ENCODE data around the gene EPG5. TPM values are rescaled to one million over a fixed set of nuclear protein-coding genes. Genes with fewer than 3 reads are reported as not detected.
"Not testable (repeated sequence)": the region's sequence is repeated elsewhere in the genome, so short reads cannot be mapped to it uniquely, and the experiment has no call there.

The EPG5 gene
- total and polyA plus RNA-seq, 10 of the 15 experiments (the other 5 are each of a cell fraction or from before 2014, with no cell fraction given) = 1.9 to 27.7 (median 9.0) TPM

DNA sequence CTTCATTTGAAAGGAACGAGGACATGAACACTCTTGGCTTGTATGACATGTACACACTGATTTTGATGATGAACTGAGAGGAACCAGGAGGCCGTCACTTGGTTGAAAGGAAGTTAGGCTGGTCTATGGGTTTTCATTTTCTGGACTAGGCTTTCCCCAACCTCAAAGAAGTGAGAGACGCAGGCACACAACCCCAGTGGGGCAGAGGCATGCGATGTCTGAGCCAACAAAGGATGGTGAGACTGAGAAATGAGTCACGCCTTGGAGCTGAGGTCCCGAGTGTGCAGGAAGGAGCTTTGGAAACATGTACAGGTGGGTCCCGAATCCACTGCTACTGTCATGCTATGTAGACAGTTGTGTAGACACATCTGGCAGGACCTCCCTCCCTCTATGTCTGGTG lies 117.6 kb downstream of the EPG5 start (continued):
- TF ChIP-seq PML (IDR thresholded peaks at IDR 0.05; ENCODE audit: low read length) (no peak), CREB1 (IDR thresholded peaks at IDR 0.05; ENCODE audit: low read depth) (no peak)

DNA sequence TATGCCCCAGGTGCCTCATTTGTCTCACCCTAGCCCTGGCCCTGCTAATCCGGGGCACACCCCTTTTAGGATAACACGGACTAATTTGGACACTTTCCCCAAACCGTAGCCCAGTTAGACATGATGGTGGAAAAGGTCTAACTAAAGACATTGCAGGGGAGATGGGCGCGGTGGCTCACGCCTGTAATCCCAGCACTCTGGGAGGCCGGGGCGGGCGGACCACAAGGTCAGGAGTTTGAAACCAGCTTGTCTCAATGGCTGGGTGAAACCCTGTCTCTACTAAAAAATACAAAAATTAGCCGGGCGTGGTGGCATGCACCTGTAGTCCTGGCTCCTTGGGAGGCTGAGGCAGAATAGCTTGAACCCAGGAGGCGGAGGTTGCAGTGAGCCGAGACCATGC lies 118.5 kb downstream of the EPG5 start:
- H3K4me3 ChIP-seq; H3K27ac ChIP-seq (ENCODE audit: control insufficient read depth, insufficient read depth); DNase-seq (ENCODE audit: low read depth, low spot score); H3K27me3 ChIP-seq (replicated peaks in 1 of 2; ENCODE audit: control insufficient read depth in 2 of 2, insufficient read depth in 2 of 2, low read length in 1 of 2); FAIRE-seq; BruUV-seq (replicated peaks); H4K20me1 ChIP-seq (ENCODE audit: control insufficient read depth, insufficient read depth); in situ Hi-C loops (cut with MboI); H3K36me3 ChIP-seq (ENCODE audit: control insufficient read depth in 2 of 2, insufficient read depth in 2 of 2, low read length in 1 of 2); H3K4me1 ChIP-seq (ENCODE audit: control insufficient read depth, insufficient read depth, low read length); intact Hi-C loops (cut with micrococcal nuclease; ENCODE audit: unreplicated experiment); H3K79me2 ChIP-seq (ENCODE audit: control insufficient read depth, insufficient read depth, low read length); ATAC-seq; H3K9ac ChIP-seq (ENCODE audit: control insufficient read depth, insufficient read depth, low read length); H2AFZ ChIP-seq (ENCODE audit: control insufficient read depth, low read depth, low read length); H3K4me2 ChIP-seq (ENCODE audit: control insufficient read depth, insufficient read depth); H3K9me3 ChIP-seq (replicated peaks; ENCODE audit: control insufficient read depth, insufficient read depth, low read length): not testable (repeated sequence)
- ChIA-PET SMC1A (ENCODE audit: uncharacterized antibody, unreplicated experiment) (interaction anchor here (1.6 kb wide), 1 partner anchor 182 kb away, joined by 6 read pairs; no protein-coding TSS in a partner anchor), RAD21 (ENCODE audit: unreplicated experiment) (interaction anchor here (0.7 kb wide), 1 partner anchor 31 kb away, joined by 3 read pairs; no protein-coding TSS in a partner anchor), CTCF (interaction anchor here (0.6 to 0.8 kb wide), 2 partner anchors 62 to 225 kb away, joined by 3 to 4 read pairs; no protein-coding TSS in a partner anchor), POLR2A (interaction anchor here (0.6 kb wide), 1 partner anchor 17 kb away, joined by 4 read pairs; no protein-coding TSS in a partner anchor)
- over 99% methylated on average over 13 of the region's 13 CpGs for WGBS (ENCODE audit: insufficient coverage, insufficient replicate concordance, low lambda C conversion rate, missing lambda C conversion rate)

GRCh38 chr18:45847119-45847518 lies 120.0 kb downstream of the EPG5 start:
- no peak for FAIRE-seq

More at GRCh38 chr18:45847119-45847518, 120.0 kb downstream of the EPG5 start:
- ChIA-PET SMC1A (ENCODE audit: uncharacterized antibody, unreplicated experiment) (interaction anchor here (0.9 to 1.0 kb wide), 2 partner anchors 34 to 227 kb away, joined by 3 read pairs; no protein-coding TSS in a partner anchor), POLR2A (no interaction called here), RAD21 (ENCODE audit: unreplicated experiment) (no interaction called here), CTCF (interaction anchor here (0.6 to 0.9 kb wide), 2 partner anchors 32 to 36 kb away, joined by 3 read pairs; no protein-coding TSS in a partner anchor)
- Histone ChIP-seq H3K4me2 (ENCODE audit: control insufficient read depth, insufficient read depth) (no peak overlapping the region), H3K4me3 (no peak overlapping the region), H3K27ac (ENCODE audit: control insufficient read depth, insufficient read depth) (no peak overlapping the region), H3K4me1 (ENCODE audit: control insufficient read depth, insufficient read depth, low read length) (peaks cover 9% of the 10 kb centered on the region; the same call in 1 of the 2 replicates), H3K79me2 (ENCODE audit: control insufficient read depth, insufficient read depth, low read length) (no peaks in the 10 kb centered on the region), H3K27me3 (replicated peaks in 1 of 2; ENCODE audit: control insufficient read depth in 2 of 2, insufficient read depth in 2 of 2, low read length in 1 of 2) (no peaks in the 10 kb centered on the region), H3K9me3 (replicated peaks; ENCODE audit: control insufficient read depth, insufficient read depth, low read length) (no peaks in the 10 kb centered on the region), H2AFZ (ENCODE audit: control insufficient read depth, low read depth, low read length) (no peak overlapping the region), H3K36me3 (ENCODE audit: control insufficient read depth in 2 of 2, insufficient read depth in 2 of 2, low read length in 1 of 2) (peaks cover 0 to under 1% of the 10 kb centered on the region in 2 experiments; a peak in 2 of 4 replicates), H4K20me1 (ENCODE audit: control insufficient read depth, insufficient read depth) (no peaks in the 10 kb centered on the region), H3K9ac (ENCODE audit: control insufficient read depth, insufficient read depth, low read length) (no peak overlapping the region)
- intact Hi-C loops (cut with micrococcal nuclease; ENCODE audit: unreplicated experiment) = no loop called here
- ATAC-seq (no peak), DNase-seq (ENCODE audit: low read depth, low spot score) (no peak)
- WGBS (ENCODE audit: insufficient coverage, insufficient replicate concordance, low lambda C conversion rate, missing lambda C conversion rate) = 53% methylated on average over 3 of the region's 3 CpGs
- in situ Hi-C loops (cut with MboI) = no loop called here
- no TSS peak for BruUV-seq (replicated peaks)
- TF ChIP-seq NR2F1 (conservative IDR thresholded peaks at IDR 0.05) (peak; percentile 80), KAT2A (conservative IDR thresholded peaks at IDR 0.05; ENCODE audit: control insufficient read depth, low read depth, low read length) (no peak), PAX5 (IDR thresholded peaks at IDR 0.05; ENCODE audit: borderline replicate concordance, low read depth, low read length) (peak; percentile 70; the same call in 1 of the 2 replicates)
